HEK293T (cell line): ENCODE results near the gene F3.

Experiments used
- CTCF ChIA-PET: fragments of 350-600 bp; formaldehyde crosslinking; extraction: SDS; loops from one replicate; lab custom pipeline; 2021; ENCODE audit warnings: antibody characterized with exemption, inconsistent platforms; lab: Yijun Ruan, JAX
- POLR2A ChIA-PET: fragments of 350-600 bp; formaldehyde crosslinking; extraction: SDS; loops from one replicate; lab custom pipeline; 2020; ENCODE audit warnings: antibody characterized with exemption, inconsistent platforms; lab: Yijun Ruan, JAX
- DNase-seq: peaks from one replicate; pipeline ENCODE4 v3.0.0; 2012; ENCODE audit warnings: mixed read lengths; ENCODE audit errors: extremely low spot score
- ARNT ChIP-seq: fragments of 450-650 bp; IDR thresholded peaks from 2 replicates; pipeline ENCODE4 v1.6.1; 2017; ENCODE audit warnings: mild to moderate bottlenecking
- BHLHE40 ChIP-seq: fragments of 450-650 bp; IDR thresholded peaks from 2 replicates; pipeline ENCODE4 v1.6.1; 2016; ENCODE audit warnings: mild to moderate bottlenecking, moderate library complexity, borderline replicate concordance
- CTBP1 ChIP-seq: fragments of 450-650 bp; IDR thresholded peaks from 2 replicates; pipeline ENCODE4 v1.6.1; 2016; ENCODE audit warnings: borderline replicate concordance
- ELF4 ChIP-seq: fragments of 450-650 bp; IDR thresholded peaks from 2 replicates; pipeline ENCODE4 v1.6.1; 2017; ENCODE audit warnings: antibody characterized with exemption
- FOXA1 ChIP-seq: fragments of 450-650 bp; IDR thresholded peaks from 2 replicates; pipeline ENCODE4 v1.6.1; 2016; ENCODE audit warnings: mild to moderate bottlenecking
- FOXK2 ChIP-seq: fragments of 450-650 bp; IDR thresholded peaks from 2 replicates; pipeline ENCODE4 v1.6.1; 2016; ENCODE audit warnings: mild to moderate bottlenecking
- FOXM1 ChIP-seq: fragments of 450-650 bp; IDR thresholded peaks from 2 replicates; pipeline ENCODE4 v1.6.1; 2017; ENCODE audit warnings: mild to moderate bottlenecking, borderline replicate concordance
- HDGF ChIP-seq: fragments of 450-650 bp; IDR thresholded peaks from 2 replicates; pipeline ENCODE4 v1.6.1; 2017; ENCODE audit warnings: antibody characterized with exemption, borderline replicate concordance
- L3MBTL2 ChIP-seq: fragments of 450-650 bp; conservative IDR thresholded peaks from 2 replicates; pipeline ENCODE4 v1.6.1; 2016; ENCODE audit warnings: mild to moderate bottlenecking
- LEF1 ChIP-seq: fragments of 450-650 bp; IDR thresholded peaks from 2 replicates; pipeline ENCODE4 v1.6.1; 2017; ENCODE audit warnings: mild to moderate bottlenecking, borderline replicate concordance
- NFRKB ChIP-seq: fragments of 450-650 bp; IDR thresholded peaks from 2 replicates; pipeline ENCODE4 v1.6.1; 2016; ENCODE audit warnings: mild to moderate bottlenecking, moderate library complexity
- SP1 ChIP-seq: fragments of 450-650 bp; IDR thresholded peaks from 2 replicates; pipeline ENCODE4 v1.6.1; 2017
- SUZ12 ChIP-seq: fragments of 450-650 bp; IDR thresholded peaks from 2 replicates; pipeline ENCODE4 v1.6.1; 2016; ENCODE audit warnings: mild to moderate bottlenecking
- TARDBP ChIP-seq: fragments of 450-650 bp; IDR thresholded peaks from 2 replicates; pipeline ENCODE4 v1.6.1; 2016
- ZNF384 ChIP-seq: fragments of 450-650 bp; IDR thresholded peaks from 2 replicates; pipeline ENCODE4 v1.6.1; 2016
- TF ChIP-seq, protein P1 (sequence below): fragments of 450-650 bp; IDR thresholded peaks from 2 replicates; pipeline ENCODE4 v1.6.1; 2016

The F3 gene

DNA sequence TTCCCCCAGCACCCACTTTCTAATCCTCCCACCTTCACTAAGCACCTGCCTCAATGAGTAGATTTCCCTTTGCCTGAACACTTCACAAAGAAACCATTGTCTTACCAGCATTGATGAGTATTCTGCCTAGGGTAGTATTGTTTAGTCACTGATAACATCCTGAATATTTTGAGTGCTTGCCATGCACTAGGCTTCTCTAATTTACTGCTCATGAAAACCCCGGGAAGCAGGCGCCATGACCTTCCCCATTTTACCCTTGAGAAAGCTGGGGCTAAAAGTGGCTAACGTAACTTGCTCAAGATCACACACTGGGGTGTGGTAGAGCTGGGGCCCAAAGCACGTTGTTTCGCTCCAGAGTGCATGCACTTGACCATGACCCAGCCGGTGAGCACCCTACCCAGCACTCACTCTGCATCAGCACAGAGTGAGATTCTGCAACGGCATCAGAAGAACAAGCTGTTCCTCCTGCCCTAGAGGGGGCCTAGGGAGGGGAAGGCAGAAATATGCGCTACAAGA lies 10.6 kb upstream of the F3 start:
- ChIA-PET CTCF (no interaction called here), POLR2A (no interaction called here)
- DNase-seq, result no peak
- TF ChIP-seq SUZ12 (no peak), L3MBTL2 (no peak), ZNF384 (no peak), ELF4 (no peak), HDGF (no peak), LEF1 (no peak)
- TF ChIP-seq, protein P1, sequence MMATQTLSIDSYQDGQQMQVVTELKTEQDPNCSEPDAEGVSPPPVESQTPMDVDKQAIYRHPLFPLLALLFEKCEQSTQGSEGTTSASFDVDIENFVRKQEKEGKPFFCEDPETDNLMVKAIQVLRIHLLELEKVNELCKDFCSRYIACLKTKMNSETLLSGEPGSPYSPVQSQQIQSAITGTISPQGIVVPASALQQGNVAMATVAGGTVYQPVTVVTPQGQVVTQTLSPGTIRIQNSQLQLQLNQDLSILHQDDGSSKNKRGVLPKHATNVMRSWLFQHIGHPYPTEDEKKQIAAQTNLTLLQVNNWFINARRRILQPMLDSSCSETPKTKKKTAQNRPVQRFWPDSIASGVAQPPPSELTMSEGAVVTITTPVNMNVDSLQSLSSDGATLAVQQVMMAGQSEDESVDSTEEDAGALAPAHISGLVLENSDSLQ, result no peak

- ChIA-PET CTCF (no interaction called here), POLR2A (no interaction called here)
- TF ChIP-seq BHLHE40 (no peak), TARDBP (no peak), FOXM1 (no peak)
- DNase-seq, result no peak
Observed at GRCh38 chr1:94551449-94551848, 9.9 kb upstream of the F3 start.

DNA sequence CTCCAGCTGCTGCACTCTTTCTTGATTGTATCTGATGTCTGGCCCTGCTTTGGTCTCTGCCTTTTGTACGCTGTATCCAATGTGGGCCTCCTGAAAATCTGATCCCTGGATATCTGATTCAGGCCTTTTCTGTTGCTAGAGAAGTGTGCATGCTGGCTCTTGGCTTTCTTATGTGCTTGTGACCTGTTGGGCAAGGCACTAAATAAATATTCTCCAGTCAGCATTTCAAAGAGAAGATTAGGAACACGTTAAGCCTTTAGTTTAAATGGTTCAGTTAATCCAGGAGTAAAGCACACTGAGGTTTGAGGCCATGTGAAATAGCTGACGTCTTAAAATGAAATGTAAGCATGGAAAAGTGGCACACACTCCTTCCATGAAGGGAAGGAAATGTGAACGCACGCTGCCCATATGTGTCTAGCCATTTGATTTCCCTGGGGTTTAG lies 9.3 kb upstream of the F3 start:
- POLR2A ChIA-PET, result interaction anchor here (0.8 kb wide), 1 partner anchor 9 kb away, joined by 3 read pairs; the partner anchor contains the start of gene F3
- DNase-seq, result no peak
- no peak for TF ChIP-seq HDGF
- no peak for TF ChIP-seq LEF1
- TF ChIP-seq NFRKB, result no peak
- no peak for TF ChIP-seq SP1
- no peak for TF ChIP-seq ELF4
- TF ChIP-seq, protein P1, result no peak
- no peak for TF ChIP-seq ZNF384
- no peak for TF ChIP-seq BHLHE40
- CTCF ChIA-PET, result no interaction called here

GRCh38 chr1:94550396-94550795 lies 8.8 kb upstream of the F3 start:
- TF ChIP-seq L3MBTL2, result no peak
- no peak for TF ChIP-seq FOXM1
- TF ChIP-seq ARNT, result no peak
- no peak for TF ChIP-seq FOXA1
- TF ChIP-seq CTBP1, result no peak
- TF ChIP-seq ELF4, result no peak
- TF ChIP-seq SUZ12, result no peak
- TF ChIP-seq, protein P1, result no peak
- no peak for TF ChIP-seq TARDBP
- TF ChIP-seq FOXK2, result no peak
- TF ChIP-seq LEF1, result no peak
- TF ChIP-seq HDGF, result no peak
- TF ChIP-seq ZNF384, result no peak
- POLR2A ChIA-PET, result interaction anchor here (0.8 kb wide), 1 partner anchor 8 kb away, joined by 3 read pairs; the partner anchor contains the start of gene F3
- CTCF ChIA-PET, result no interaction called here
- no peak for DNase-seq

GRCh38 chr1:94549706-94550105 lies 8.1 kb upstream of the F3 start:
- TF ChIP-seq NFRKB (no peak), FOXA1 (no peak), ARNT (no peak), LEF1 (no peak), BHLHE40 (no peak), ZNF384 (no peak), SUZ12 (no peak), ELF4 (no peak), FOXM1 (no peak), FOXK2 (no peak), CTBP1 (no peak)
- TF ChIP-seq, protein P1, result no peak
- DNase-seq, result no peak
- ChIA-PET POLR2A (interaction anchor here (1.0 kb wide), 1 partner anchor 10 kb away, joined by 3 read pairs; no protein-coding TSS in a partner anchor), CTCF (no interaction called here)

- TF ChIP-seq FOXA1, result no peak
- TF ChIP-seq SP1, result no peak
- TF ChIP-seq NFRKB, result no peak
- no peak for TF ChIP-seq ZNF384
- TF ChIP-seq, protein P1, result no peak
- no peak for TF ChIP-seq L3MBTL2
- no peak for TF ChIP-seq ARNT
- no peak for TF ChIP-seq FOXM1
- TF ChIP-seq SUZ12, result no peak
- TF ChIP-seq ELF4, result no peak
- no peak for TF ChIP-seq HDGF
- no peak for TF ChIP-seq CTBP1
- TF ChIP-seq BHLHE40, result no peak
- TF ChIP-seq TARDBP, result no peak
- TF ChIP-seq FOXK2, result no peak
- TF ChIP-seq LEF1, result no peak
- ChIA-PET CTCF (no interaction called here), POLR2A (no interaction called here)
- no peak for DNase-seq
Observed at GRCh38 chr1:94544706-94545490, 3.3 kb upstream of the F3 start.
